GM18870 (cell line): ENCODE measurements around the gene GRXCR2.
"Not testable (repeated sequence)": the region's sequence is repeated elsewhere in the genome, so short reads cannot be mapped to it uniquely, and the experiment has no call there.

Source experiments
- ATAC-seq: cut with Tn5 transposase; IDR thresholded peaks from one replicate; pipeline ENCODE4 v1.9.1; 2021; ENCODE audit warnings: moderate library complexity; ENCODE audit not compliant: unreplicated experiment

GRXCR2 gene

GRCh38 chr5:145872914-145873313 is at the start of gene GRXCR2:
GRXCR2 (minus strand) TSS chr5:145873014; CDS start chr5:145872968, 46 bp downstream.
- ATAC-seq: no peak

GRCh38 chr5:145922059-145922458 is 49.2 kb upstream of the GRXCR2 start:
- no peak for ATAC-seq

GRCh38 chr5:145921211-145921610 is 48.4 kb upstream of the GRXCR2 start:
- ATAC-seq: no peak

- ATAC-seq: no peak
Observed at GRCh38 chr5:145920542-145921210, 47.9 kb upstream of the GRXCR2 start.

GRCh38 chr5:145919413-145919812 is 46.6 kb upstream of the GRXCR2 start:
- no peak for ATAC-seq

- no peak for ATAC-seq
Observed at GRCh38 chr5:145918397-145918796, 45.6 kb upstream of the GRXCR2 start.

- ATAC-seq: no peak
Observed at GRCh38 chr5:145917288-145917687, 44.5 kb upstream of the GRXCR2 start.

GRCh38 chr5:145915970-145916638 is 43.3 kb upstream of the GRXCR2 start:
- ATAC-seq: no peak

GRCh38 chr5:145913701-145914100 is 40.9 kb upstream of the GRXCR2 start:
- ATAC-seq: no peak

GRCh38 chr5:145912594-145912993 is 39.8 kb upstream of the GRXCR2 start:
- ATAC-seq: no peak

GRCh38 chr5:145912019-145912418 is 39.2 kb upstream of the GRXCR2 start:
- no peak for ATAC-seq

- ATAC-seq: no peak
Observed at GRCh38 chr5:145911164-145911563, 38.4 kb upstream of the GRXCR2 start.

GRCh38 chr5:145908206-145908960 is 35.6 kb upstream of the GRXCR2 start:
- ATAC-seq: no peak

- no peak for ATAC-seq
Observed at GRCh38 chr5:145906401-145906800, 33.6 kb upstream of the GRXCR2 start.

- ATAC-seq: no peak
Observed at GRCh38 chr5:145904743-145905142, 31.9 kb upstream of the GRXCR2 start.

- ATAC-seq: no peak
Observed at GRCh38 chr5:145903867-145904266, 31.1 kb upstream of the GRXCR2 start.

GRCh38 chr5:145903113-145903512 is 30.3 kb upstream of the GRXCR2 start:
- no peak for ATAC-seq

- no peak for ATAC-seq
Observed at GRCh38 chr5:145902421-145902820, 29.6 kb upstream of the GRXCR2 start.

GRCh38 chr5:145898171-145898570 is 25.4 kb upstream of the GRXCR2 start:
- ATAC-seq: no peak

- not testable (repeated sequence) for ATAC-seq
Observed at GRCh38 chr5:145891378-145891777, 18.6 kb upstream of the GRXCR2 start.

GRCh38 chr5:145889611-145890010 is 16.8 kb upstream of the GRXCR2 start:
- ATAC-seq: no peak
